HG02763 (cell line): ENCODE results near the gene MLXIPL.
"Not testable (repeated sequence)": the region's sequence is repeated elsewhere in the genome, so short reads cannot be mapped to it uniquely, and the experiment has no call there.

ENCODE experiments used
- ATAC-seq: cut with Tn5 transposase; IDR thresholded peaks from one replicate; pipeline ENCODE4 v1.9.1; 2021; ENCODE audit warnings: mild to moderate bottlenecking, moderate library complexity; ENCODE audit not compliant: unreplicated experiment

Gene MLXIPL

GRCh38 chr7:73582664-73583202 is 41.6 kb downstream of the MLXIPL start:
- no peak for ATAC-seq

GRCh38 chr7:73581006-73581405 is 43.3 kb downstream of the MLXIPL start:
- ATAC-seq = not testable (repeated sequence)

GRCh38 chr7:73578342-73579128 is 45.8 kb downstream of the MLXIPL start, which contains the start of gene TBL2:
TBL2 (minus strand) TSS chr7:73578579; CDS start chr7:73578549, 30 bp downstream.
- peak; percentile 92 for ATAC-seq

- ATAC-seq = no peak
Observed at GRCh38 chr7:73577627-73578341, 46.5 kb downstream of the MLXIPL start.

- no peak for ATAC-seq
Observed at GRCh38 chr7:73573791-73574190, 50.5 kb downstream of the MLXIPL start.

- ATAC-seq = no peak
Observed at GRCh38 chr7:73573276-73573675, 51.0 kb downstream of the MLXIPL start.

- no peak for ATAC-seq
Observed at GRCh38 chr7:73572767-73573186, 51.5 kb downstream of the MLXIPL start.

- ATAC-seq = no peak
Observed at GRCh38 chr7:73570977-73571376, 53.3 kb downstream of the MLXIPL start.

- no peak for ATAC-seq
Observed at GRCh38 chr7:73570521-73570920, 53.8 kb downstream of the MLXIPL start.

- ATAC-seq = no peak
Observed at GRCh38 chr7:73569042-73569608, 55.2 kb downstream of the MLXIPL start.

GRCh38 chr7:73567846-73568685 is 56.3 kb downstream of the MLXIPL start:
- no peak for ATAC-seq

- no peak for ATAC-seq
Observed at GRCh38 chr7:73567140-73567539, 57.2 kb downstream of the MLXIPL start.

- not testable (repeated sequence) for ATAC-seq
Observed at GRCh38 chr7:73566431-73566830, 57.9 kb downstream of the MLXIPL start.

GRCh38 chr7:73565675-73566340 is 58.5 kb downstream of the MLXIPL start:
- no peak for ATAC-seq

GRCh38 chr7:73560109-73560835 is 64.0 kb downstream of the MLXIPL start:
- ATAC-seq = no peak

GRCh38 chr7:73557397-73558257 is 66.7 kb downstream of the MLXIPL start, which contains the start of gene BCL7B:
BCL7B (minus strand) TSS chr7:73557690; CDS start chr7:73557578, 112 bp downstream.
- ATAC-seq = peak; percentile 39

GRCh38 chr7:73557108-73557396 is 67.3 kb downstream of the MLXIPL start:
- ATAC-seq = peak; percentile 91
